PC-9 (cell line): ENCODE data around the gene GRAMD2B.

Experiments
- CTCF ChIP-seq: fragments of 200-600 bp; sonication (generic); conservative IDR thresholded peaks from 2 replicates; pipeline ENCODE4 v1.6.1; 2017; ENCODE audit warnings: mixed run types, antibody characterized with exemption, mild to moderate bottlenecking, moderate library complexity
- EZH2 ChIP-seq: fragments of 200-600 bp; sonication (generic); IDR thresholded peaks from 2 replicates; pipeline ENCODE4 v1.8.0; 2017; ENCODE audit warnings: antibody characterized with exemption, low read depth

- TF ChIP-seq CTCF, result no peak
- TF ChIP-seq EZH2, result no peak
Observed at GRCh38 chr5:126438868-126439267, 15.7 kb downstream of the GRAMD2B start.
